Measurements from ENCODE around the gene FOXP1.

DNA sequence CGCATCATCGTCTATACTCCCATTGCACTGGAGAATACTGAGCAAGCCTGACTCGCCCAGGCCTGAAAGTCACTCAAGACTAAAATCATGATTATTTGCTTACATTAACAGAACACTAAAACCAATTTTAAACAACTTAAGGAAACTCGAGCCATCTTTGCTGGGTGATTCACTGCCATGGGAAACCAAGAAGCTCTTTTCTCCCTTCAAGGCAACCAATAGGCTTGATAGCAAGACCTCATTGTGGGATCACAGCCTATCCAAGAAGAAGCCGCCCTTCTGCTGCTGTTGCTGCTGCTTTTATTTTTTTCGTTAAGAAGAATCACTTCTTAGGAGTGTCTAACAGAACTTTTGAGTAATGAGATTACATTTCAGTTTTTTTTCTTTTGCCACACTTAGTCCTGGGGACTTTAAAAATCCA, 479.4 kb downstream of the FOXP1 start:
- TF ChIP-seq, protein P1, sequence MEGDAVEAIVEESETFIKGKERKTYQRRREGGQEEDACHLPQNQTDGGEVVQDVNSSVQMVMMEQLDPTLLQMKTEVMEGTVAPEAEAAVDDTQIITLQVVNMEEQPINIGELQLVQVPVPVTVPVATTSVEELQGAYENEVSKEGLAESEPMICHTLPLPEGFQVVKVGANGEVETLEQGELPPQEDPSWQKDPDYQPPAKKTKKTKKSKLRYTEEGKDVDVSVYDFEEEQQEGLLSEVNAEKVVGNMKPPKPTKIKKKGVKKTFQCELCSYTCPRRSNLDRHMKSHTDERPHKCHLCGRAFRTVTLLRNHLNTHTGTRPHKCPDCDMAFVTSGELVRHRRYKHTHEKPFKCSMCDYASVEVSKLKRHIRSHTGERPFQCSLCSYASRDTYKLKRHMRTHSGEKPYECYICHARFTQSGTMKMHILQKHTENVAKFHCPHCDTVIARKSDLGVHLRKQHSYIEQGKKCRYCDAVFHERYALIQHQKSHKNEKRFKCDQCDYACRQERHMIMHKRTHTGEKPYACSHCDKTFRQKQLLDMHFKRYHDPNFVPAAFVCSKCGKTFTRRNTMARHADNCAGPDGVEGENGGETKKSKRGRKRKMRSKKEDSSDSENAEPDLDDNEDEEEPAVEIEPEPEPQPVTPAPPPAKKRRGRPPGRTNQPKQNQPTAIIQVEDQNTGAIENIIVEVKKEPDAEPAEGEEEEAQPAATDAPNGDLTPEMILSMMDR (IDR thresholded peaks at IDR 0.05): no peak
- no peak for TF ChIP-seq EZH2 (IDR thresholded peaks at IDR 0.05)
- TF ChIP-seq EZH2phosphoT487 (IDR thresholded peaks at IDR 0.05): no peak

Data from neural progenitor cell (in vitro differentiated cells).